ENCODE data around the gene CHD2.
A peak's percentile ranks its signal among the peaks of the same experiment; 100 is the strongest.

Gene CHD2

GRCh38 chr15:93072411-93073394 lies 172.6 kb downstream of the CHD2 start:
- DNase-seq, result peak; percentile 79

- DNase-seq, result no peak
Measured at GRCh38 chr15:93073465-93073952, 173.4 kb downstream of the CHD2 start.

GRCh38 chr15:93074599-93074998 lies 174.5 kb downstream of the CHD2 start:
- no peak for DNase-seq

GRCh38 chr15:93076217-93076616 lies 176.1 kb downstream of the CHD2 start:
- no peak for DNase-seq

GRCh38 chr15:93076875-93077274 lies 176.8 kb downstream of the CHD2 start:
- DNase-seq, result no peak
